HG02571 (cell line): ENCODE measurements around the gene MARCHF9.

Source experiments
- ATAC-seq: cut with Tn5 transposase; IDR thresholded peaks from one replicate; pipeline ENCODE4 v1.9.1; 2021; ENCODE audit warnings: mild to moderate bottlenecking, moderate library complexity; ENCODE audit not compliant: unreplicated experiment

Gene MARCHF9

GRCh38 chr12:57736741-57737466 is 18.0 kb upstream of the MARCHF9 start:
- ATAC-seq = no peak

- ATAC-seq = no peak
Measured at GRCh38 chr12:57737467-57738460, 17.1 kb upstream of the MARCHF9 start.

GRCh38 chr12:57738661-57739237 is 16.2 kb upstream of the MARCHF9 start, which contains the start of gene AGAP2:
AGAP2 (minus strand) TSS chr12:57738742; CDS start chr12:57738246, 496 bp downstream.
- no peak for ATAC-seq

- ATAC-seq = no peak
Measured at GRCh38 chr12:57739387-57739786, 15.5 kb upstream of the MARCHF9 start.

- ATAC-seq = no peak
Measured at GRCh38 chr12:57739914-57740538, 14.9 kb upstream of the MARCHF9 start.

- ATAC-seq = no peak
Measured at GRCh38 chr12:57740656-57741412, 14.1 kb upstream of the MARCHF9 start.

- ATAC-seq = no peak
Measured at GRCh38 chr12:57741413-57741789, 13.5 kb upstream of the MARCHF9 start.

- ATAC-seq = peak; percentile 63
Measured at GRCh38 chr12:57741844-57742738, 12.8 kb upstream of the MARCHF9 start.

- ATAC-seq = no peak
Measured at GRCh38 chr12:57743769-57744168, 11.1 kb upstream of the MARCHF9 start.

GRCh38 chr12:57744194-57744776 is 10.6 kb upstream of the MARCHF9 start:
- ATAC-seq = peak; percentile 35

- ATAC-seq = peak; percentile 82
Measured at GRCh38 chr12:57744777-57745484, 10.0 kb upstream of the MARCHF9 start, which contains the start of gene TSPAN31. TSPAN31 (plus strand) TSS chr12:57745039; CDS start chr12:57745155, 116 bp downstream.

GRCh38 chr12:57745485-57745881 is 9.4 kb upstream of the MARCHF9 start:
- ATAC-seq = no peak

GRCh38 chr12:57746025-57746424 is 8.9 kb upstream of the MARCHF9 start:
- ATAC-seq = no peak

GRCh38 chr12:57749061-57749460 is 5.8 kb upstream of the MARCHF9 start:
- ATAC-seq = no peak

- no peak for ATAC-seq
Measured at GRCh38 chr12:57750561-57751431, 4.1 kb upstream of the MARCHF9 start.

GRCh38 chr12:57751432-57751787 is 3.5 kb upstream of the MARCHF9 start:
- no peak for ATAC-seq
